ENCODE measurements around the gene SEC14L2.

Gene SEC14L2

GRCh38 chr22:30354644-30355043, 42.2 kb upstream of the SEC14L2 start:
- TF ChIP-seq ZNF146 (tag by site-specific recombination; IDR thresholded peaks at IDR 0.05): no peak
- no peak for TF ChIP-seq ZNF121 (tag by site-specific recombination; IDR thresholded peaks at IDR 0.05)
- TF ChIP-seq ZBTB11 (tag by site-specific recombination; conservative IDR thresholded peaks at IDR 0.05; ENCODE audit: low read depth): no peak
- no peak for TF ChIP-seq ZNF18 (tag by site-specific recombination; IDR thresholded peaks at IDR 0.05)
- no peak for TF ChIP-seq PRDM6 (tag by site-specific recombination; IDR thresholded peaks at IDR 0.05)
- no peak for TF ChIP-seq BCL11A (tag by site-specific recombination; IDR thresholded peaks at IDR 0.05; ENCODE audit: low read depth)
- no peak for TF ChIP-seq ZNF623 (tag by site-specific recombination; IDR thresholded peaks at IDR 0.05)
- TF ChIP-seq ZBTB26 (tag by site-specific recombination; optimal IDR thresholded peaks at IDR 0.05): no peak
- TF ChIP-seq INSM2 (tag by site-specific recombination; IDR thresholded peaks at IDR 0.05): no peak
- no peak for TF ChIP-seq ZEB2 (tag by site-specific recombination; IDR thresholded peaks at IDR 0.05)
- TF ChIP-seq ZNF394 (tag by site-specific recombination; IDR thresholded peaks at IDR 0.05; ENCODE audit: borderline replicate concordance): no peak
- no peak for TF ChIP-seq REPIN1 (tag by site-specific recombination; IDR thresholded peaks at IDR 0.05; ENCODE audit: low read depth)
- TF ChIP-seq ZNF837 (tag by site-specific recombination; IDR thresholded peaks at IDR 0.05): no peak
- TF ChIP-seq ZNF513 (tag by site-specific recombination; IDR thresholded peaks at IDR 0.05): no peak
- no peak for TF ChIP-seq SALL2 (tag by site-specific recombination; IDR thresholded peaks at IDR 0.05; ENCODE audit: borderline replicate concordance)
- POLR2A ChIA-PET: interaction anchor here (2.3 kb wide), 1 partner anchor 28 kb away, joined by 6 read pairs; the partner anchor contains the start of gene TBC1D10A
- Histone ChIP-seq H3K36me3 (ENCODE audit: control insufficient read depth in 2 of 2, insufficient read depth in 1 of 2, low read length in 2 of 2) (peaks cover 23 to 55% of the 10 kb centered on the region in 2 experiments), H3K4me3 (ENCODE audit: low read depth, low read length) (no peak overlapping the region), H3K9me3 (ENCODE audit: control insufficient read depth, insufficient read depth, low read depth, low read length) (no peaks in the 10 kb centered on the region), H3K4me1 (ENCODE audit: control insufficient read depth, insufficient read depth, low read length) (peaks cover 5% of the 10 kb centered on the region; the same call in 1 of the 2 replicates), H3K27ac (ENCODE audit: extremely low read depth, low read depth, low read length) (no peak overlapping the region; the same call in 1 of the 2 replicates)
- CTCF ChIA-PET: interaction anchor here (1.2 kb wide), 1 partner anchor 67 kb away, joined by 8 read pairs; no protein-coding TSS in a partner anchor

All from HEK293 (cell line).